Neuron (in vitro differentiated cells): Measurements from ENCODE around the gene MUCL3.

Experiments
- H2AFZ ChIP-seq: one replicate; pipeline ENCODE4 v1.6.1; 2013; ENCODE audit warnings: low read depth, mild to moderate bottlenecking, inconsistent platforms, low read length, moderate library complexity
- H3K27me3 ChIP-seq: one replicate; pipeline ENCODE4 v1.6.1; 2013; ENCODE audit warnings: low read length; ENCODE audit not compliant: insufficient read depth
- H3K36me3 ChIP-seq: one replicate; pipeline ENCODE4 v1.6.1; 2013; ENCODE audit warnings: low read length; ENCODE audit not compliant: insufficient read depth
- H3K4me1 ChIP-seq: one replicate; pipeline ENCODE4 v1.6.1; 2013; ENCODE audit warnings: low read length; ENCODE audit not compliant: insufficient read depth
- H3K4me3 ChIP-seq: 2 replicates; pipeline ENCODE4 v1.5.1; 2013; ENCODE audit warnings: mild to moderate bottlenecking, low read length, moderate library complexity
- H3K9me3 ChIP-seq: one replicate; pipeline ENCODE4 v1.6.1; 2013; ENCODE audit warnings: low read length

Gene MUCL3

DNA sequence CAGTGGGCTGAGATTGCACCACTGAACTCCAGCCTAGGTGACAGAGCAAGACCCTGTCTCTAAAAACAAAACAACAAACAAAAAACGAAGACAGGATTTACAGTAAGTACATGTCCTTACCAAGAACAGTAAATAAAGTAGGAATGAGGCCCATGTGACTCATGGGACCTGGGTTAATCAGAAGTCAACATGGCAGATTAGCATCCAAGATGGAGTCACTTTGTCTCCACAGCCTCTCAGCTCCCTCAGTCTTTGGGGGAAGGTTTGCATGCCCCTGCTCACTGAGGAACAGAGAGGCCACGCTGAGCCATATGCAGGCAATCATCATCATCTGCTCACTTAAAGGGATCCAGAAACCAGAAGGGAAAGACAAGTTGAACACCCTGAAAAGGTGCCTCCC lies 61.7 kb downstream of the MUCL3 start:
- no peaks in the 10 kb centered on the region for H3K9me3 ChIP-seq
- peaks cover 10% of the 10 kb centered on the region for H3K4me1 ChIP-seq
- no peak overlapping the region for H3K4me3 ChIP-seq
- no peaks in the 10 kb centered on the region for H3K27me3 ChIP-seq
- no peaks in the 10 kb centered on the region for H3K36me3 ChIP-seq
- H2AFZ ChIP-seq: no peak overlapping the region
